DOHH2 (cell line): ENCODE results near the gene KRTAP9-2.
"Not testable (repeated sequence)": the region's sequence is repeated elsewhere in the genome, so short reads cannot be mapped to it uniquely, and the experiment has no call there.

Source experiments
- H3F3A ChIP-seq: fragments of 200-600 bp; sonication (generic), shearing (Covaris generic); 2 replicates; pipeline ENCODE4 v1.6.0; 2016; ENCODE audit warnings: antibody characterized with exemption, mild to moderate bottlenecking; ENCODE audit not compliant: control insufficient read depth, insufficient read depth
- H3K27ac ChIP-seq: fragments of 200-600 bp; sonication (generic); 2 replicates; pipeline ENCODE4 v1.5.1; 2014; ENCODE audit warnings: low read depth, mild to moderate bottlenecking, low read length, moderate library complexity
- H3K27me3 ChIP-seq: fragments of 200-600 bp; sonication (generic); 2 replicates; pipeline ENCODE4 v1.6.1; 2014; ENCODE audit warnings: mild to moderate bottlenecking, low read length, mixed read lengths; ENCODE audit not compliant: control insufficient read depth
- H3K36me3 ChIP-seq: fragments of 200-600 bp; sonication (generic); 2 replicates; pipeline ENCODE4 v1.6.1; 2014; ENCODE audit warnings: mild to moderate bottlenecking, low read length, moderate library complexity, mixed read lengths; ENCODE audit not compliant: control insufficient read depth
- H3K4me1 ChIP-seq: fragments of 200-600 bp; sonication (generic); 2 replicates; pipeline ENCODE4 v1.6.1; 2014; ENCODE audit warnings: mild to moderate bottlenecking, low read length, mixed read lengths; ENCODE audit not compliant: control insufficient read depth
- H3K4me2 ChIP-seq: fragments of 200-600 bp; sonication (generic); 2 replicates; pipeline ENCODE4 v1.6.0; 2014; ENCODE audit warnings: mild to moderate bottlenecking, low read length, moderate library complexity
- H3K4me3 ChIP-seq: fragments of 200-600 bp; sonication (generic); 2 replicates; pipeline ENCODE4 v1.5.1; 2014; ENCODE audit warnings: mild to moderate bottlenecking, low read length, mixed read lengths
- H3K79me2 ChIP-seq: fragments of 200-600 bp; sonication (generic); 2 replicates; pipeline ENCODE4 v1.6.1; 2014; ENCODE audit warnings: mild to moderate bottlenecking, low read length, mixed read lengths; ENCODE audit not compliant: control insufficient read depth
- H3K9me2 ChIP-seq: fragments of 200-600 bp; sonication (generic); replicated peaks from 2 replicates; pipeline ENCODE4 v1.6.1; 2014; ENCODE audit warnings: mild to moderate bottlenecking, low read length, mixed read lengths; ENCODE audit not compliant: control insufficient read depth
- H3K9me3 ChIP-seq: fragments of 200-600 bp; sonication (generic); 2 replicates; pipeline ENCODE4 v1.6.1; 2014; ENCODE audit warnings: antibody characterized with exemption, low read length, mixed read lengths; ENCODE audit not compliant: control insufficient read depth, insufficient read depth
- H4K20me1 ChIP-seq: fragments of 200-600 bp; sonication (generic); 2 replicates; pipeline ENCODE4 v1.6.0; 2014; ENCODE audit warnings: low read depth, mild to moderate bottlenecking, antibody characterized with exemption, low read length, moderate library complexity; ENCODE audit not compliant: control insufficient read depth, insufficient read depth
- CTCF ChIP-seq: fragments of 200-600 bp; sonication (generic); IDR thresholded peaks from one replicate; pipeline ENCODE4 v1.5.1; 2014; ENCODE audit warnings: antibody characterized with exemption, mild to moderate bottlenecking, low read depth, low read length; ENCODE audit not compliant: poor library complexity, severe bottlenecking
- EZH2phosphoT487 ChIP-seq: fragments of 200-600 bp; sonication (generic); IDR thresholded peaks from 2 replicates; pipeline ENCODE4 v1.6.1; 2017; ENCODE audit warnings: borderline replicate concordance, mild to moderate bottlenecking, antibody characterized with exemption, low read length, moderate library complexity, mixed read lengths

KRTAP9-2 gene

GRCh38 chr17:41265078-41265477 is 38.6 kb downstream of the KRTAP9-2 start, which contains the start of gene KRTAP9-6:
Gene KRTAP9-6, plus strand, starts transcription at chr17:41265378. Its CDS starts 0 bp downstream, at chr17:41265378.
- H3K27me3 ChIP-seq, result peaks cover 18% of the 10 kb centered on the region
- no peaks in the 10 kb centered on the region for H3K79me2 ChIP-seq
- no peak within 1 kb of the TSS for H3K27ac ChIP-seq
- no peaks in the 10 kb centered on the region for H3K4me1 ChIP-seq
- H4K20me1 ChIP-seq, result no peaks in the 10 kb centered on the region
- no peaks in the 10 kb centered on the region for H3K9me2 ChIP-seq
- H3K36me3 ChIP-seq, result no peaks in the 10 kb centered on the region
- no peak for TF ChIP-seq CTCF
- no peak for TF ChIP-seq EZH2phosphoT487
- H3F3A ChIP-seq, result no peaks in the 10 kb centered on the region
- H3K9me3 ChIP-seq, result no peaks in the 10 kb centered on the region
- no peak within 1 kb of the TSS for H3K4me3 ChIP-seq
- no peak within 1 kb of the TSS for H3K4me2 ChIP-seq

GRCh38 chr17:41267711-41268110 is 41.3 kb downstream of the KRTAP9-2 start:
- H3K9me2 ChIP-seq, result no peaks in the 10 kb centered on the region
- no peaks in the 10 kb centered on the region for H4K20me1 ChIP-seq
- no peak overlapping the region for H3K4me3 ChIP-seq
- no peaks in the 10 kb centered on the region for H3K36me3 ChIP-seq
- no peaks in the 10 kb centered on the region for H3K79me2 ChIP-seq
- H3K4me2 ChIP-seq, result no peak overlapping the region
- H3K4me1 ChIP-seq, result no peaks in the 10 kb centered on the region
- H3K9me3 ChIP-seq, result no peaks in the 10 kb centered on the region
- TF ChIP-seq CTCF (no peak), EZH2phosphoT487 (no peak)
- no peaks in the 10 kb centered on the region for H3F3A ChIP-seq
- H3K27ac ChIP-seq, result no peak overlapping the region
- peaks cover 23% of the 10 kb centered on the region for H3K27me3 ChIP-seq

GRCh38 chr17:41271323-41271722 is 44.9 kb downstream of the KRTAP9-2 start:
- not testable (repeated sequence) for H3K4me2 ChIP-seq, H3K9me3 ChIP-seq, H3K4me1 ChIP-seq, H3K9me2 ChIP-seq, H3K27ac ChIP-seq, H3K36me3 ChIP-seq, H4K20me1 ChIP-seq, H3F3A ChIP-seq, H3K4me3 ChIP-seq, H3K79me2 ChIP-seq
- peaks cover 33% of the 10 kb centered on the region for H3K27me3 ChIP-seq

GRCh38 chr17:41271858-41272257 is 45.4 kb downstream of the KRTAP9-2 start:
- H3K27ac ChIP-seq, result no peak overlapping the region
- no peaks in the 10 kb centered on the region for H3F3A ChIP-seq
- H3K9me2 ChIP-seq, result no peaks in the 10 kb centered on the region
- H3K9me3 ChIP-seq, result no peaks in the 10 kb centered on the region
- H3K36me3 ChIP-seq, result no peaks in the 10 kb centered on the region
- H3K4me2 ChIP-seq, result no peak overlapping the region
- no peak overlapping the region for H3K4me3 ChIP-seq
- no peak for TF ChIP-seq CTCF
- TF ChIP-seq EZH2phosphoT487, result no peak
- H3K27me3 ChIP-seq, result peaks cover 34% of the 10 kb centered on the region
- H3K79me2 ChIP-seq, result no peaks in the 10 kb centered on the region
- H3K4me1 ChIP-seq, result no peaks in the 10 kb centered on the region
- H4K20me1 ChIP-seq, result no peaks in the 10 kb centered on the region

GRCh38 chr17:41275648-41276190 is 49.3 kb downstream of the KRTAP9-2 start, which contains the start of gene KRTAP9-7:
Gene KRTAP9-7, plus strand, starts transcription at chr17:41275698. Its CDS starts 0 bp downstream, at chr17:41275698.
- H3K36me3 ChIP-seq, H3K27ac ChIP-seq, H3K79me2 ChIP-seq: not testable (repeated sequence)

More at GRCh38 chr17:41275648-41276190, 49.3 kb downstream of the KRTAP9-2 start, which contains the start of gene KRTAP9-7:
- not testable (repeated sequence) for H3K4me1 ChIP-seq, H3K9me2 ChIP-seq, H3K4me3 ChIP-seq, H4K20me1 ChIP-seq, H3F3A ChIP-seq, H3K4me2 ChIP-seq, H3K9me3 ChIP-seq
- H3K27me3 ChIP-seq, result peaks cover 31% of the 10 kb centered on the region
